HG03095 (cell line): ENCODE results near the gene MMEL1.

Experiments
- ATAC-seq: cut with Tn5 transposase; IDR thresholded peaks from one replicate; pipeline ENCODE4 v1.9.1; 2021; ENCODE audit warnings: moderate library complexity; ENCODE audit not compliant: unreplicated experiment

Gene MMEL1

GRCh38 chr1:2547210-2548067, 85.4 kb downstream of the MMEL1 start:
- no peak for ATAC-seq

- peak; percentile 33 for ATAC-seq
Measured at GRCh38 chr1:2546515-2547209, 86.2 kb downstream of the MMEL1 start.

- ATAC-seq, result peak; percentile 25
Measured at GRCh38 chr1:2545754-2546514, 86.9 kb downstream of the MMEL1 start.

- no peak for ATAC-seq
Measured at GRCh38 chr1:2544875-2545640, 87.8 kb downstream of the MMEL1 start.

GRCh38 chr1:2544093-2544874, 88.5 kb downstream of the MMEL1 start:
- no peak for ATAC-seq

- no peak for ATAC-seq
Measured at GRCh38 chr1:2543543-2544092, 89.2 kb downstream of the MMEL1 start.

- ATAC-seq, result no peak
Measured at GRCh38 chr1:2542246-2542915, 90.4 kb downstream of the MMEL1 start.

- ATAC-seq, result no peak
Measured at GRCh38 chr1:2541619-2542245, 91.1 kb downstream of the MMEL1 start.

GRCh38 chr1:2540816-2541492, 91.9 kb downstream of the MMEL1 start:
- no peak for ATAC-seq
